HG03196 (cell line): ENCODE data around the gene NPIPB9.

Experiments
- ATAC-seq: cut with Tn5 transposase; IDR thresholded peaks from one replicate; pipeline ENCODE4 v1.9.1; 2021; ENCODE audit not compliant: unreplicated experiment

NPIPB9 gene

DNA sequence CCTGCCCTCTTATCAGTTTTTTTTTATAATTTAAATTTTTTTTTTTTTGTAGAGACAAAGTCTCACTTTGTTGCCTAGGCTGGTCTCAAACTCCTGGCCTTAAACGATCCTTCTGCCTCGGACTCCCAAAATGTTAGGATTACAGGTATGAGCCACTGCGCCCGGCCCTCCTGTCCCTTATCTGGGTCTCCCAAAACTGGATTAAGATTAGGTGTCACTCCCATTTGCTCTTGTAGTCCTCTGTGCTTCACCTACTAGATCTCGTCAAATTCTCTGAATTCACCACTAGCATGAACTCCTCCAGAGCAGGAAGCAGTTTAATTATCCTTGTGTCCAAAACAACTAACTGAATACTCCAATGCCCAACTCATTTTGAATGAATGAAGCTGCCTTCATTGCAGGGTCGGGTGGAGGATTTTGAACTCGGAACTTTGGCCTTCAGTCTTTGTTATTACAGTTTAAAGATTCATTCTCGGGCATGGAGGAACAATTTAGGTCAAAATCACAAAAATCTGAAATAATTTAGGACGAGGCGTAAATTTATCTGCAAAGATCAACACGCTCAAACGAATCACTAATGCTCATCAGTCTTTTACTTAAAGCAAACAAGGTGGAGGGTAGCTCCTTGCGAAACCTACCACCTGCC, 70.4 kb downstream of the NPIPB9 start:
- ATAC-seq, result no peak
